ENCODE results near the gene BATF.

GRCh38 chr14:75493592-75494087 is 28.6 kb upstream of the BATF start:
- TF ChIP-seq POLR2AphosphoS5 (IDR thresholded peaks at IDR 0.05; ENCODE audit: low read depth, low read length) (no peak), POLR2A (IDR thresholded peaks at IDR 0.05; ENCODE audit: low read depth, low read length) (no peak), TAF1 (IDR thresholded peaks at IDR 0.05; ENCODE audit: borderline replicate concordance, low read depth, low read length) (no peak)
